Fibroblast of upper back skin (primary cell): ENCODE results near the gene NGFR.

Experiments
- DNase-seq: peaks from one replicate; pipeline ENCODE4 v3.0.0-alpha.2; 2013

Gene NGFR

DNA sequence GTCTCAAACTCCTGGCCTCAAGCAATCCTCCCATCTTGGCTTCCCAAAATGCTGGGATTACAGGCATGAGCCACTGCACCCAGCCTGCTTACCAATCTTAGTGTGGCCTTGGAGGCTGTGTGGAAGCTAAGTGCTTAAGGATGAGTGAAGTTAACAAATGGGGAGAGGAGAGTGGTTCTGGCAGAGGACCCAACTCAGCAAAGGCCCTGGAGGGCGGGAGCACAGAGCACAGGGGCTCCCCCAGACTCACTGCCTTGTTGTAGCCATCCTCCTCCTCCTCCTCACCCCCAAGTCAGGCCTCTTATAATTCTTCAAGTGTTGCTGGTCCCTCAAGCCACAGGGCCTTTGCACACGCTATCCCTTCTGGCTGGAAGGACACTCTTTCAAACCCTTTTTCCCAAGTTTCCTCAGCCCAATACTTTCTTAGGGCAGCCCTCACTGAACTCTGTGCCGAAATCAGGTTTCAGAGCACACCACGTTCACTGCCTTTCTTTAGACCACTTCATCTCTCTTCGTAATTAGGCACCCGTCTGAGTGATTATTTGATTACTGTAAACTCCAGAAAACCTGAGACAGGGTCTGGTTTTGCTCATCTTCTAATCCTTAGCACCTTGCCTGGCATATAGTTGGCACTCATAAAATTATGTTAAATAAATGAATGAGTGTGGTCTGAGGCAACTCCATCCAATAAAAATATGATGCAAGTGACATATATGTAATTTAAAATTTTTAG lies 23.4 kb downstream of the NGFR start:
- no peak for DNase-seq

DNA sequence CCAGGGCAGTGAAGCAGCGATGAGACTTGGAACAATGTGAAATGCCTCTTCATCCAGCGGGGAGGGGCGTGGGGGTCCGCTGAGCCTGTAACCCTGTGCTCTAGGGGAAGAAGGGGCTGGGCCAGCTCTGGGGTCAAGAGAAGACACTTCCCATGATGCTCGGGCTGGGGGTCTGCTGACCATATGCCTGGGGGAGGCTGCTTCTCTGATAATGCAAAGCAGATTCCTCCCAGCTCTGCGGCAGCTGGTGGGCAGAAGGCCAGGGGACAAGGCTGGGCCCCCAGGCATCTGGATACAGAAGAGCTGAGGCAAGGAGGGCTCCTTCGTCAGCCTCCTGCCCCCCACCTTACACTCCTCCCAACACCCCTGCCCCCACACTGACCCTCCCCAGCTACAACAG lies 24.7 kb downstream of the NGFR start:
- DNase-seq: peak; percentile 34

DNA sequence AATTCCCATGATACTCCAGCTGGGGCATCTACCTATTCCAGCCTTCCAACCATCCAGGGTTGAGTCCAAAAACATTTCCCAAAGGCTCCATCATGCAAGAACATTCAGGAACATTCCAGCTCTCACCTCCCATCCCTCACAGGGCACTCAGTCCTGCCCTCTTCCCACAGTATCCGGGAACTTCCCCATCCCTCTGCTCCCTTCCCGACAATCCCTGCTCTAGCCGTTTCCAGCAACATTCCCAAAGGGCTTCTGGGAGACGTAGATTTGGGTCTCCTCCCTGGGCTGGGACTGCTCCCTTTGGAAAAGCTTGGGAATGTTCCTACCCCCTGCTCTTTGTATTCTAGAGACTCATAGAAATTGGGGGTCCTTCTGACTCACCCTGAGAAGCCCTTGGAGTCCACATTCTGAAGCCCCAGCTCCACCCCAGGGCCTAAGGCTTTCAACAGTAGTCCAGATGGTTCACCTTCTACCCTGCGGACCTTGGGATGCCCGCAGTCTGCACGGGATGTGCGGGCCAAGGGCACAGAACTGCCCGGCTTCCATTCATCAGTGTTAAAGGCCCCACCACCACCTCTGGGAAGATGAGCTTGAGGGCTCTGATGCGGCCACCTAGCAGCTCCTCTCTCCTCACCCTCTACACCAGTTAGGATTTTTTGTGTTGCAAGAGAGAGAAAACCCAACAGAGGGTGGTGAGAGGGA lies 25.4 kb downstream of the NGFR start:
- DNase-seq: no peak

DNA sequence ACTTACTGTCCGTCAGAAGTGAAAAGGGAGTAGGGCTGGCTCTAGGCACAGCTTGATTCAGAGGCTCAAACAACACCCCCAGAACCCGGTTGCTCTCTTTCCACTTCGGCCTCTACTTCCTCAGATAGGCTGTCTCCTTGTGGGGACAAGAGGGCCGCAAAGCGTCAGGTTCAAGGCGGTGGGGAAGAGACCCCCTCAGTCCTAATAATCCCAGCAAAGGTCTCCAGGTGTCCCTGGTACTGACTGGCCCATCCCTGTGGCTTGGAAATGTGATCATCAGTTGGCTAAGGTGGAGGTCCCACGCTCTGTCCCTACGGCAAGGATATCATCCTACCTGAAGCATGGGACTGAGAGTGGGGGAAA lies 26.0 kb downstream of the NGFR start:
- no peak for DNase-seq

DNA sequence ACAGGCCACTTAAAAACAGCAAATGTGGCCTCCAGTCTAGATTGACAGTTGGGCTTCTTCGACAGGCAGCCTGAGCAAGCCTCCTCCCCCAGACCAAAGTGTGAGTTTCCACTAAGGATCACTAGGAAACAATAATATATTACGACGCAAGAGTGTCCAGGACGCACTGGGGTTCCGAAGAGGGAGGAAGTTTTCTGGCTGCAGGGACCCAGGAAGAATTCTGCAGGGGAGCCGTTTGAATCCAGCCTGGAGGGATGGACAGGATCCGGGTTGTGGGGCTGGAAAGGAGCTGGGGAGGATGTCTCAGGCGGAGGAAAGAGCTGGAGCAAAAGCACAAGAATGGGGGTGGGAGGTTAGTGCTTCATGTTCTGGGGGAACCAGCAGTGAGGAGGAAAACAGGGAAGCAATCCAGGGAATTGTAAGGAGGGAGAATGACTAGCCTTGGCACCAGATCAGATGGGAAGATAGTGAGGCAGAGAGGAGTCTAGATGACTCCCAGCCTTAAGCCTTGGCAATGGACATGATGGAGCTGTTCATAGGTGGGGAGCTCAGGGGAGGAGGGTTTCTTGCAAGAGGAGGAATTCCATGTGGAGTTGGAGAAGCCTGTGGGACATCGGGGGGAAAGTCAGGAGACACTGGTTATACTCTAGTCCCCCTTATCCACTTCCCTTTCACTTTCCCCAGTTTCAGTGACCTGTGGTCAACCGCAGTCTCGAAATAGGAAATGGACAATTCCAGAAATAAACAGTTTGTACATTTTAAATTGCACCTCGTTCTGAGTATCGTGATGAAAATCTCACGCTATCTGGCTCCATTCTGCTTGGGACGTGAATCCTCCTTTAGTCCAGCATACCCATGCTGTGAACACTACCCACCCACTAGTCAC lies 26.6 kb downstream of the NGFR start:
- peak; percentile 47 for DNase-seq

DNA sequence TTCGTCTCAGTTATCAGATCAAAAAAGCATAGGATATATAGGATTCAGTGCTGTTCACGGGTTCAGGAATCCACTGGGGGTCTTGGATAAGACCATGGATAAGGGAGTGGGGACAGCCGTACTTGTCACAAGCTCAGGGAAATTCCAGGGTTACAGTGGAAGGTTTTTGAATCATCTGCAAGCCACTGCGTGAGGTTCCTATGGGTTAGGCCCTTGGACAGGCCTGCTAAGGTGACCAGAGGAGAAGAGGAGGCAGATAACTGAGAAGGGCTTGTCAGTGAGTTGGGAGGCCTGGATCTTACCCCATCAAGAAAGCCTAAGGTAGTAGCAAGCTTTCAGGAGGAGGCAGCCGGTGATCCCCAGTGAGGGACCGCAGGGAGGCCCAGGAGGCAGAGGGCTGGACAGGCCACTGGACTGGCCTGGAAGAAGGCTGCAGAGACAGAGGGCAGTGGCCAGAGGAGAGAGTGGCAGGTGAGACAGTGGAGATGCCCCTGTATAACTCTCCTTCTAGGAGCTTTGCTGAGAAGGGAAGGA lies 27.3 kb downstream of the NGFR start:
- DNase-seq: no peak

DNA sequence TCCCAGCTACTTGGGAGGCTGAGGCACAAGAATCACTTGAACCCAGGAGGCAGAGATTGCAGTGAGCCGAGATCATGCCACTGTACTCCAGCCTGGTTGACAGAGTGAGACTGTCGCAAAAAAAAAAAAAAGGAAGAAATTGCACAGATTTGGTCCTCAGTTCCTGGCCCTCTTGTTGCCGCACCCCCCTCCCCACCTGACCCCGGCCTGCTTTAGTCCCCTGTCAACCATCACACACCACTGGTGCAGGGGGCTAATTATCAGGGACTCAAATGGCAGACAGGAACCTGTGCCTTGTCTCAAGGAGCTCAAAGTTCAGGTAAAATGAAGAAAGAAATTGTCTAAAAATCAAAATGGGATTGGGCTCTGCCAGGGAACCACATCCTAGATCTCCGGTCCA lies 28.1 kb downstream of the NGFR start:
- no peak for DNase-seq

DNA sequence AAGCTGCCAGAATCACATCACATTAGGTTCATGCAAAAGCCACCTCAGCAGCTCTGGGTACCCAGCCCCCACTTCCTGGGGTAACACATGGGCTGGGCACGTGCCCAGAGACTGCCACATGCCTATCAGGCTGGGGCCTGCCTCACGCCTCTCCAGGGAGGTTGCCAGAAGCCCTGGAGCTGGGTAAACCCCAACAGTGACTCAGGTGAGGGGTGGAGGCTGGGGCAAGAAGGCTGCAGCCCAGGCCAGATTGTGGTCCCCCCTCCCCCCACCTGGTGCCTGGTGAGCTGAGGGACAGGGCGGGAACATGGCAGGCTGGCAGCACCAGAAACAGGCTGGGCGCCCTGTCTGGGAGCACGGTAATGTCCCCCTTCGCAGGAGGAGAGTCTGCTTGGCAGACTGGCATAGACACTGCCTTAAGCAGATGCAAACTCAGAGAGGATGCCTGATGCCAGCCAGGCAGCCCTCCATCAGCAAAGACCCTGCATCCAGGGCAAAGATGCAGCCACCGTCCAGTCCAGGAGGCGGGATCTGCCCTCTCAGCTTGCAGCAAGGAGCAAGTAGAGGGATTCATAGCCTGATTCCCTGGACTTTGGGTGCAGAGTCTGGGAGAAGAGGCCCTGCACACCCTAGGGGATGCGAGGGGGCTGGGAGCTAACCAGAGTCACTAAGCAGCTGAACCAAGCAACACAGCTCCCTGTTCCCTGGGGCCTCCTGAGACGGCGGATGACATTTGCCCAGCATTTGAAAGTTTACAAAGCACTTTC lies 28.8 kb downstream of the NGFR start:
- peak; percentile 13 for DNase-seq

DNA sequence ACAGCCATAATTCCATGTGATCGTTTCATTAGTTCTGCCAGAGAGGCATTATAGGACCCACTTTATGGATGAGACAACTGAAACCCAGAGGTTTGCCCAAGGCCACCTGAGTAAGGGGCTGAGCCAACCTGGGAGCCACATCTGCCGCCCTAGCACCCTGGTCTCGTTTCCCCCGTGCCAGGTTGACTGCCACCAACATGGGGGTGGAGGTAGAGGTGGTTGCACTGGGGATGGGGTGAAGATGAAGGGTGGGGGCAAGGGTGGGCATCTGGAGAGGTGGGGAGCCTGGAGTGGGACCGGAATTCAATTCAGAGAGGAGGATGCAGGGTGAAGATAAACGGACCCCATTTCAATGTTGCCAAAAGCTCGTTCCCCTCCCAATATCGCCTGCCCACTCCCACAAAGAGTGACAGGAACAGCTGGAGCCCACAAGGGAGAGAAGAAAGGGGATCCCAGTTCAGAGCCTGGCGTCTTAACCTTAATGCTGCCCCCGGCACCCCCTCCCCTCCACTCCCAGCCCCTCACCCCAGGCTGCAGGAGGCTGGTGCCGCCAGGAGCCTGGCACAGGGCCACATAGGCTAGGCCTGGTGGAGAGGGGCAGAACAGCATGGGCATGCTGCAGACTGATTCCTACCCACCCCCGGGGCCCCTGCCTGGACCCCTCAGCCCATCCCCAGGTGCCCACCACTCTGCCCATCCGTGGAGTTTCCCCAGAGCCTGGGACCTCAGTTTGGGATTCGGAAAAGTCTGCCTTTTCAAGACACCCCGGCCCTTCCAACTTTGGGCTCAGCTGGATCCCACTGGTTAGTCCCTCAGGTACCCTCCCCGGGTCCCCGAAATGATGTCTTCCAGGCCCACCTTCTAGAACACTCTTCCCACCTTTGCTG lies 29.6 kb downstream of the NGFR start:
- DNase-seq: no peak

DNA sequence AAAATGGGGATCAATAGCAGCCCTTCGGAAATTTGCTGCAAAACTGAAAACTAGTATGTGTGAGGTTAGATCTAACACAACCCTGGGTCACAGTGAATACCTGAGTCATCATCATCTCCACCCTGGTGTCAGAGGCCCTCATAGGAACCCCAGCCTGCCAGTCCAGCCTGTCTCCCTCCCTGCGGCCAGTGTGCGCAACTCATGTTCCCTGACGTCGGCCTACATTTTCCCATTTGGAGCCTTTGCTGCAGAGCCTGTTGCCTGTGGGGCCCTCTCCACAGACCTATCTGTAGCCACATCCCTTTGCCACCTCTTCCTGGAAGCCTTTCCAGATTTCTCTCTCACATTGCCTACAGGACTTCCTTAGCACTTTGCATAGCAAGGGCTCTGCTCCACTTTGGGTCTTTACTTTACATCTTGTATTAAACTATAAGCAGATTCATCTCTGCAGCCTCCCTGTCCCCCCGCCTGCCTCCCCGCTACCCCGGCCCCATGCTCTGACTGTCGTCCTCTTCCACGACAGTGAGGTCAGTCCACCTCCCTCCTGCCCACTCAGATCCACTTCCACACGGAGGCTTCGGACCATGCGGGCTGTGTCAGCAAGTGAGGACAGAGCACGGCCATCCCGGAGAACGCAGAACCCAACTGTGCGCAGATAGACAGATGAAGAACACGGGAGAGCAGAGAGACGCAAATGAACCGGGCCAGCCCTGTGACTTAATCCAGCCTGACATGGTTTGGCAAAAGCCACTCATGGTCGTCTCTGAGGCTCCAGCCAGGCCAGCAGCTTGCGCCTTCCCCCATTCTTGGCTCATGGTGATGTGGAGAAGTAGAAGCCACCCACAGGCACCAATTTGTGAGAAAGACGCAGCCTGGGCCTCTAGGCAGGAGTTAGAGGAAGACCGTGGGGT lies 31.0 kb downstream of the NGFR start:
- DNase-seq: no peak

DNA sequence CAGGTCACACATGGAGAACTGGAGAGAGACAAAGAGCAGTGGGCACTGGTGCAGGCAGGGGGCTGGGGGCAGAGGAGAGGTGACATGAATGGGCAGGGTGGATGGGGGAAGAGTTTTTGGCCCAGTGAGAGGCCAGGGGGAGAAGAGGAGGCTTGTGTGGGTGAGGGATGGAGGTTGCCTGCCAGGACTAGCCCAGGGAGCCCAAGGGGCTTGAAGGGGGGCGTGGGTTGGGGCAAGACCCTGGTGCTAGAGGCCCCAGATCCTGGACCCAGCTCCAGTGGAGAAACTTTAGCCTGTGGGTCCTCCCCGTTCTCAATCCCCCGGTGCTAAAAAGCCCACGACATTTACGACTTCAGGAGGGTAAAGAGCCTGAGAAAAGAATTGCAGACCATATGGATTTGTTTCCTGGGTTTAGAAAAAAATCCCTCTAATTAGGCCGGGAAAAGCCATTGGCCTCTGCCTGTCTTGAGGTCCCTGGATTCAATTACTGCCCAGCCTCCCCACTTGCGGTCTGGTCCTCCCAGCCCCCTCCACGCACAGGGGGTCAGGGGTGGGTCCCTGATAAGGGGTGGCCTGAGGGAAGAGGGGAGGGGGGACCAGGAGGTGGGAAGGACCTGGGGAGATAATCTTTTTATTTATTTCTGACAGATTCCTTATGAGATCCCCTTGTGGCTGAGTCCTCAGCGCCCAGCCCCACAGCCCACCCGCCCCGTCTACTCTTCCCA lies 33.0 kb downstream of the NGFR start:
- no peak for DNase-seq

DNA sequence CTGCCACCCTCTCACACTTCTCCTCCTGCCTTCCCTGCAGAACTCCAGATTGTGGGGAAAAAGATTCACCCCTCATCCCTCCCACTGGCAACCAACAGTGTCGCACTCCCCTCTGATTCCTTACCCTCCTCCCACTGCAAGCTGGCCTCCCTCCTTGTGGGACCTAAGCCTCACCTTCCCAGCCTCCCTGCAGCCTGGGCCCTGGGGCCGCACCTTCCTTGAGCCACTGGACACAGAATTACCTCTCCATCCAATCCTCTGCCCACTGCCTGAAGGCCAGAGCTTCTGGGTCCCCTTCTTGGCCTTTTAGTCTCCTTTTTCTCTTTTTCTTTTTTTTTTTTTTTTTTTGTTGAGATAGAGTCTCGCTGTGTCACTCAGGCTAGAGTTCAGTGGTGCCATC lies 33.9 kb downstream of the NGFR start:
- no peak for DNase-seq

DNA sequence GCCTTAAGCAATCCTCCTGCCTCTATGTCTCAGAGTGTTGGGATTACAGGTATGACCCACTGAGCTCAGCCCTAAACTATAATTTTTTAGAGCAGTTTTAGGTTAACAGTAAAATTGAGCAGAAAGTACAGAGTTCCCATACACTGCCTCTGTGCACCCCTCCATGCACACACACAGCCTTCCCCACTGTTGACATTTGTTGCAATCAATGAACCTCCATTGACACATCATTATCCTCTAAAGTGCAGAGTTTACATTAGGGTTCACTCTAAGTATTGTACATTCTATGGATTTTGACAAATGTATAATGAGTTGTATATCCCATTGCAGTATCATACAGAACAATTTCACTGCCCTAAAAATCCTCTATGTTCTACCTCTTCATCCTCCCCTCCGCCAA lies 35.0 kb downstream of the NGFR start:
- DNase-seq: no peak

DNA sequence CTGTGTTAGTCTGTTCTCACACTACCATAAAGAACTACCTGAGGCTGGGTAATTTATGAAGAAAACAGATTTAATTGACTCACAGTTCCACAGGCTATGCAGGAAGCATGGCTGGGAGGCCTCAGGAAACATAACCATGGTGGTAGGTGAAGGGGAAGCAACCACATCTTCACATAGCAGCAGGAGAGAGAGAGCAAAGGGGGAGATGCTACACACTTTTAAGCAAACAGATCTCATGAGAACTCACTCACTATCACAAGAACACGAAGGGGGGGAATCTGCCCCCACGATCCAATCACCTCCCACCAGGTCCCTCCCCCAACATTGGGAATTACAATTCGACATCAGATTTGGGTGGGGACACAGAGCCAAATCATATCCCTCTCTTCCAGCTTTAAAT lies 48.8 kb downstream of the NGFR start:
- no peak for DNase-seq

DNA sequence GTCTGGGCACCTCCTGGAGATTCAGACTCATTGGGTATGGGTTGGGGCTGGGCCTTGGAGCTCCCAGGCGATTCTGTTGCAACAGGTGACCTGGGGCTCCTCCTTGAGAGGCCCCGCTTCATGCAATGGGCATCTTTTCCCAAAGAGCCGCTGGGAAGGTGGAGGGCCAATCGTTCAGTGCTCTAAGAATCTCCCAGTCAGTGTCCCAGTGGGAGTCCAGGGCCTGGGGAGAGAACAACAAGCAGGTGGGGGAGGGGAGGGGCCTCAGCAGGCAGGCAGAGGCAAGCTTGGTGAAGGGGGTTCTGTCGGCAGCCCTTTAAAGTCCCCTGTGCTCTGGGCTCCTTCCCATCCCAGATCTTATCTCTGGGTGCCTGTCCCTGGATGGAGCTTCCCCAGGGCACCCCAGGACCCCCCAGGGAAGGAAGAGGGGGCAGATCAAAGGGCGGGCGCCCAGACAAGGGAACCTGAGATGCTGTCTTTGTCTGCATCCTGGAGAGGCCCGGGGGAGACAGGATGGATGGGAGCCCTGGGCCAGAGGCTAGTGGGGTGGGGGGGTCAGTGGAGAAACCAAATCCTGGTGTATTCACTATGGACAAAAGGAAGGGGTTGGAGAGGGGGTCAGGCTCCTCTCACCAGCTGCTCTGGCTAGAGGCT lies 50.0 kb downstream of the NGFR start:
- DNase-seq: no peak

DNA sequence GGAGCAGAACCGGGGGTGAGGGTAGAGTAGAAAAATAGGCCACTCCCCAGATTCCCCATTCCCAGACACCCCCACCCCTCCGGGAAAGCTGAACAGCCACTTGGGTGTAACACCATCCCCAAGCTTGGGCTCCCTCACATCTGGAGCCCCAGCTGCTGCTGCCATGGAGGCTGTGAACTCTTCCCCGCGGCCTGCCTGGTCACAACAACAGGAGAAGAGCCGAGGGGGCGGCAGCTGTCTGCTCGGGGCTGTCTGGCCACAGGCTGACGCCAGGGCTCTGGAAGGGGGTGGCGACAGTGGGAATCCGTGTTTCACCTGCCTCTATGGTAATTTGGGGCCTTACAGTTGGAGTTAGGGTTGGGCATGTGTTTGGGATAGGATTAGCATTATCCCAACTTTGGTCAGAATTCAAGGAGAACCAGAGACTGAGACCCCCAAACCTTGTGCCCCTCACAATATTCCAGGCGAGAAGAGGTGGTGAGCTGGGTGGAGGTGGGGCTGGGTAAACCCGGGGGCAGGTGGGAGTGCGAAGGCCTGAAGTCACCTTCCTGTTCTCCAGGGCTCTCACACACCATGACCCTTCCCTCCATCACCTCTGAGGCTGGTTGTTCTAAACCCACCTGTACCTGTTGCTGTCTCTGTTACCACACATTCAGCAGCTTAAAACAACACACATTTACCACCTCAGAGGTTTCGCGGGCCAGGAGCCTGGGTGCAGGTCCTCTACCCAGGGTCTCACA lies 50.9 kb downstream of the NGFR start:
- no peak for DNase-seq

DNA sequence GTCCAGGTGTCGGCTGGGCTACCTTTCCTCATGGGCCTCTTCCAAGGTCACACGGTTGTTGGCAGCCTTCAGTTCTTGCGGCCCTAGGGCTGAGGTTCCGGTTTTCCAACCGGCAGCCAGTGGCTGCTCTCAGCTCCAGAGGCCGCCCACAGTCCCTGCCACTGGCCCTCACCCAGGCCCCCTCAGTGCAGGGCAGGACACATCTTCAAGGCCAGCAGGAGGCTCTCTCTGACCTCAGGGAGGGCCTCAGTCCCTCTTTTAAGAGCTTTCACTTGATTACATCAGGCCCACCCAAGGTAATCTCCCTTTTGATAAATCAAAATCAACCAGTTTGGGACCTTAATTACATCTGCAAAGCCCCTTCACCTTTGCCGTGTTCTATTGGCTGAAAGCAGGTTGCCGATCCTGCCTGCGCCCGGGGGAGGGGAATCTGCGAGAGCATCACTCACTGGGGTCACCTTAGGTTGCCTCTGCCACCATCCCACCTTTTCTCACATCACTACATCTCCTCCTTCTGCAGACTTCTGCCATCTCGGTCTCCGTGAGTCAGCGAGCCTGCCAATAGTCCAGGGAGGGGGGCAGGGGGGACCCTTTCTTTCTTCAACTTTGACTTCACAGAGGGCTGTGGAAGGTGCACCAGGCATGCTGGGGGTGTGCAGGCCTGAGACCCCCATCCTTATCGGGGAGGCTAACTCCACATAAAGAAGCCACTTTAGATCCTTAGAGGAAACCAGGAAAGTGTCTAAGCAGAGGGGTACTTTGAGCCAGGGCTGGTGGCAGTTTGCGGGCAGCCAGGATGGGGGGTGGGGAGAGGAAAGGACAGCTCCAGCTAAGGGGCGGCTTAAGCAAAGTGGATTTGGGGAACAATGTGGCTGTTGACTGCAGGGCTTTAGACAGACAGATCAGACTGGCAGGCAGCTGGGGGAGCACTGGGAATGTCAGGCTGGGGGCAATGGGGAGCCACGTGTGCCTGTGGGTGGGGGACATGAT lies 51.7 kb downstream of the NGFR start:
- no peak for DNase-seq
